22Rv1 (cell line): Measurements from ENCODE around the gene PXT1.
"Not testable (repeated sequence)": the region's sequence is repeated elsewhere in the genome, so short reads cannot be mapped to it uniquely, and the experiment has no call there.

Source experiments
- H3K27ac ChIP-seq: fragments of 450-650 bp; 2 replicates; pipeline ENCODE4 v1.5.1; 2017
- CTCF ChIP-seq: fragments of 450-650 bp; IDR thresholded peaks from 2 replicates; pipeline ENCODE4 v1.5.1; 2017; ENCODE audit warnings: mild to moderate bottlenecking
- ZFX ChIP-seq: fragments of 450-650 bp; IDR thresholded peaks from 2 replicates; pipeline ENCODE4 v1.6.1; 2017; ENCODE audit warnings: antibody characterized with exemption, borderline replicate concordance

PXT1 gene

GRCh38 chr6:36368921-36369865 lies 73.5 kb downstream of the PXT1 start:
- no peak overlapping the region for H3K27ac ChIP-seq
- TF ChIP-seq CTCF = no peak
- TF ChIP-seq ZFX = no peak

GRCh38 chr6:36368421-36368820 lies 74.2 kb downstream of the PXT1 start:
- TF ChIP-seq ZFX (no peak), CTCF (no peak)
- no peak overlapping the region for H3K27ac ChIP-seq

GRCh38 chr6:36367743-36368142 lies 74.9 kb downstream of the PXT1 start:
- no peak for TF ChIP-seq ZFX
- H3K27ac ChIP-seq = no peak overlapping the region

GRCh38 chr6:36364669-36365479 lies 77.8 kb downstream of the PXT1 start:
- no peak for TF ChIP-seq ZFX
- TF ChIP-seq CTCF = no peak
- no peak overlapping the region for H3K27ac ChIP-seq

- not testable (repeated sequence) for H3K27ac ChIP-seq
These were observed 78.5 kb downstream of the PXT1 start for GRCh38 chr6:36364061-36364635.

GRCh38 chr6:36363371-36363752 lies 79.3 kb downstream of the PXT1 start:
- H3K27ac ChIP-seq = not testable (repeated sequence)

- TF ChIP-seq ZFX (no peak), CTCF (no peak)
- no peak overlapping the region for H3K27ac ChIP-seq
These were observed 79.9 kb downstream of the PXT1 start for GRCh38 chr6:36362551-36363370.

GRCh38 chr6:36361071-36361470 lies 81.6 kb downstream of the PXT1 start:
- no peak overlapping the region for H3K27ac ChIP-seq
- no peak for TF ChIP-seq CTCF
